ENCODE results near the gene MARK3. TPM values are rescaled to one million over a fixed set of nuclear protein-coding genes. Genes with fewer than 3 reads are reported as not detected.

MARK3 gene
- total RNA-seq, 1 experiment from 2014 or later = 81.9 TPM

DNA sequence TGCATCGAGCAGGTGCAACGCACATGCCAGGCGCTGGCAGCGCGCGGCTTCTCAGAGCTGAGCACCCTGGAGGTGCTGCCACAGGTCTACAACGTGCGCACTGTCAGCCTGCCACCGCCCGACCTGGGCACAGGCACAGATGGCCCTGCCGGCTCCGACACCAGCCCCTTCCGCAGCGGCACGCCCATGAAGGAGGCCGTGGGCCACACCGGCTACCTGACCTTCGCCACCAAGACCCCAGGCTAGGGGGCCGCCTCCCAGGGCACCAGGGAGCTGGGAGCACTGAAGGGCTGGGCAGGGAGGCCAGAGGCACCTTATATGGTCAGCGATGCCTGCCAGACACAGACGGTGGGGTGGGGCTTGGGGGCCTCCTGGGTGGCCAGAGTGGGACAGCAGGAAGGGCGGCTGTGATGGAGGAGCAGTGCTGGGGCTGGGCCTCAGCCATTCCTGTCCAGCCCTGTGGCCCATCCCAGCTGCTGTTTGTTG, 149.4 kb downstream of the MARK3 start:
- Histone ChIP-seq H2BK120ac (ENCODE audit: low read depth, low read length, poor library complexity, severe bottlenecking) (no peak overlapping the region), H4K20me1 (ENCODE audit: control insufficient read depth, insufficient read depth, insufficient read length) (peaks cover 4% of the 10 kb centered on the region), H3K14ac (ENCODE audit: insufficient read depth, low read length) (no peak overlapping the region), H3K9ac (ENCODE audit: extremely low read depth, insufficient read length, low read length) (no peak overlapping the region), H2BK20ac (ENCODE audit: low read depth, low read length, poor library complexity, severe bottlenecking) (no peak overlapping the region), H3T11ph (ENCODE audit: low read length) (no peak overlapping the region), H2BK15ac (ENCODE audit: low read depth, low read length) (no peak overlapping the region), H3K56ac (ENCODE audit: insufficient read length, low read depth, low read length) (no peak overlapping the region), H4K8ac (replicated peaks; ENCODE audit: insufficient read length, low read depth, low read length) (no peak overlapping the region), H4K91ac (ENCODE audit: insufficient read length, low read depth, low read length) (no peak overlapping the region), H3K9me3 (ENCODE audit: control insufficient read depth, low read depth, low read length) (no peaks in the 10 kb centered on the region), H3K4me2 (ENCODE audit: insufficient read depth, insufficient read length, low read length) (no peak overlapping the region), H3K79me1 (ENCODE audit: insufficient read depth, low read depth, low read length, poor library complexity, severe bottlenecking) (peaks cover 11% of the 10 kb centered on the region), H3K23ac (ENCODE audit: insufficient read length, low read depth, low read length) (no peak overlapping the region), H3K4me1 (ENCODE audit: insufficient read depth, low read length) (no peaks in the 10 kb centered on the region; the same call in 1 of the 2 replicates), H3K27me3 (ENCODE audit: insufficient read depth, low read length) (no peaks in the 10 kb centered on the region), H3K23me2 (ENCODE audit: insufficient read length, low read depth, low read length, poor library complexity, severe bottlenecking) (peaks cover 5% of the 10 kb centered on the region), H2AK5ac (ENCODE audit: insufficient read length, low read length) (no peak overlapping the region), H3K4ac (ENCODE audit: low read depth, low read length) (no peak overlapping the region), H3K27ac (ENCODE audit: insufficient read length, low read depth, low read length) (no peak overlapping the region), H3K79me2 (ENCODE audit: insufficient read depth, low read length) (peaks cover 8% of the 10 kb centered on the region; the same call in 1 of the 2 replicates), H3K18ac (ENCODE audit: insufficient read length, low read depth, low read length) (no peak overlapping the region), H4K5ac (ENCODE audit: insufficient read length, low read depth, low read length) (no peak overlapping the region), H2BK5ac (ENCODE audit: insufficient read length, low read length) (no peak overlapping the region), H2BK12ac (ENCODE audit: insufficient read length, low read depth, low read length) (no peak overlapping the region), H2AFZ (ENCODE audit: low read length) (no peak overlapping the region)
- Mint-ChIP-seq H3K4me3 (no peak overlapping the region), H3K27me3 (ENCODE audit: low read depth) (peaks cover 9% of the 10 kb centered on the region), H3K4me1 (peaks cover 6 to 11% of the 10 kb centered on the region in 2 experiments), H3K9me3 (no peaks in the 10 kb centered on the region), H3K36me3 (ENCODE audit: insufficient read depth in 1 of 3, low read depth in 3 of 3) (peaks cover 0 to 10% (median 4%) of the 10 kb centered on the region in 3 experiments; a peak in 4 of 7 replicates), H3K27ac (no peak overlapping the region)
- TF ChIP-seq, protein P1, sequence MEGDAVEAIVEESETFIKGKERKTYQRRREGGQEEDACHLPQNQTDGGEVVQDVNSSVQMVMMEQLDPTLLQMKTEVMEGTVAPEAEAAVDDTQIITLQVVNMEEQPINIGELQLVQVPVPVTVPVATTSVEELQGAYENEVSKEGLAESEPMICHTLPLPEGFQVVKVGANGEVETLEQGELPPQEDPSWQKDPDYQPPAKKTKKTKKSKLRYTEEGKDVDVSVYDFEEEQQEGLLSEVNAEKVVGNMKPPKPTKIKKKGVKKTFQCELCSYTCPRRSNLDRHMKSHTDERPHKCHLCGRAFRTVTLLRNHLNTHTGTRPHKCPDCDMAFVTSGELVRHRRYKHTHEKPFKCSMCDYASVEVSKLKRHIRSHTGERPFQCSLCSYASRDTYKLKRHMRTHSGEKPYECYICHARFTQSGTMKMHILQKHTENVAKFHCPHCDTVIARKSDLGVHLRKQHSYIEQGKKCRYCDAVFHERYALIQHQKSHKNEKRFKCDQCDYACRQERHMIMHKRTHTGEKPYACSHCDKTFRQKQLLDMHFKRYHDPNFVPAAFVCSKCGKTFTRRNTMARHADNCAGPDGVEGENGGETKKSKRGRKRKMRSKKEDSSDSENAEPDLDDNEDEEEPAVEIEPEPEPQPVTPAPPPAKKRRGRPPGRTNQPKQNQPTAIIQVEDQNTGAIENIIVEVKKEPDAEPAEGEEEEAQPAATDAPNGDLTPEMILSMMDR (conservative IDR thresholded peaks at IDR 0.05) = no peak
- no CpG with 5 or more reads among the region's 22 CpGs for WGBS (ENCODE audit: extremely low coverage, insufficient read length, low lambda C conversion rate)
- no peak for DNase-seq

All from H9 (cell line).